ENCODE measurements around the gene MSMB. TPM values are rescaled to one million over a fixed set of nuclear protein-coding genes. Genes with fewer than 3 reads are reported as not detected.

Gene MSMB
- total RNA-seq, 2 donors from 2014 or later: not detected

- H3K27ac ChIP-seq: no peak overlapping the region
- TF ChIP-seq CTCF (IDR thresholded peaks at IDR 0.05): no peak
- H3K4me3 ChIP-seq: no peak overlapping the region
- H3K27me3 ChIP-seq (replicated peaks; ENCODE audit: insufficient read depth): no peaks in the 10 kb centered on the region
- no peaks in the 10 kb centered on the region for H3K9me3 ChIP-seq
- H3K4me1 ChIP-seq (ENCODE audit: control insufficient read depth in 1 of 2, low read depth in 2 of 2): no peaks in the 10 kb centered on the region
- no peaks in the 10 kb centered on the region for H3K36me3 ChIP-seq
- no peak for ATAC-seq (ENCODE audit: insufficient number of reproducible peaks, low FRiP score, low read depth)
- DNase-seq (ENCODE audit: low spot score): no peak
These were observed 8.8 kb downstream of the MSMB start for GRCh38 chr10:46037107-46037825.

GRCh38 chr10:46035923-46036849, 9.9 kb downstream of the MSMB start:
- ATAC-seq (ENCODE audit: insufficient number of reproducible peaks, low FRiP score, low read depth): no peak

GRCh38 chr10:46033602-46034011, 12.5 kb downstream of the MSMB start:
- no peak for ATAC-seq (ENCODE audit: insufficient number of reproducible peaks, low FRiP score, low read depth)
- TF ChIP-seq CTCF (IDR thresholded peaks at IDR 0.05): no peak
- no peak for DNase-seq (ENCODE audit: low spot score)
- Histone ChIP-seq H3K9me3 (no peaks in the 10 kb centered on the region), H3K4me3 (no peak overlapping the region), H3K4me1 (ENCODE audit: control insufficient read depth in 1 of 2, low read depth in 2 of 2) (peaks cover 13% of the 10 kb centered on the region in 2 donors), H3K27me3 (replicated peaks; ENCODE audit: insufficient read depth) (no peaks in the 10 kb centered on the region), H3K27ac (no peak overlapping the region), H3K36me3 (no peaks in the 10 kb centered on the region)

More at GRCh38 chr10:46035923-46036849, 9.9 kb downstream of the MSMB start:
- no peaks in the 10 kb centered on the region for H3K36me3 ChIP-seq
- no peak for DNase-seq (ENCODE audit: low spot score)
- H3K4me1 ChIP-seq (ENCODE audit: control insufficient read depth in 1 of 2, low read depth in 2 of 2): no peaks in the 10 kb centered on the region
- no peak for TF ChIP-seq CTCF (IDR thresholded peaks at IDR 0.05)
- H3K27ac ChIP-seq: no peak overlapping the region
- no peak overlapping the region for H3K4me3 ChIP-seq
- no peaks in the 10 kb centered on the region for H3K27me3 ChIP-seq (replicated peaks; ENCODE audit: insufficient read depth)
- H3K9me3 ChIP-seq: no peaks in the 10 kb centered on the region

GRCh38 chr10:46031648-46032532, 14.2 kb downstream of the MSMB start:
- no peak for ATAC-seq (ENCODE audit: insufficient number of reproducible peaks, low FRiP score, low read depth)
- Histone ChIP-seq H3K36me3 (no peaks in the 10 kb centered on the region), H3K27ac (no peak overlapping the region), H3K27me3 (replicated peaks; ENCODE audit: insufficient read depth) (no peaks in the 10 kb centered on the region), H3K9me3 (no peaks in the 10 kb centered on the region), H3K4me1 (ENCODE audit: control insufficient read depth in 1 of 2, low read depth in 2 of 2) (peaks cover 20 to 29% of the 10 kb centered on the region in 2 donors), H3K4me3 (no peak overlapping the region)
- no peak for TF ChIP-seq CTCF (IDR thresholded peaks at IDR 0.05)
- no peak for DNase-seq (ENCODE audit: low spot score)
